ENCODE data around the gene LIMS1.

Gene LIMS1

GRCh38 chr2:108615480-108616090 lies 81.3 kb downstream of the LIMS1 start:
- no peak for DNase-seq (ENCODE audit: low spot score)

- DNase-seq (ENCODE audit: low spot score) = no peak
Measured at GRCh38 chr2:108616318-108616717, 82.0 kb downstream of the LIMS1 start.

GRCh38 chr2:108616751-108617161 lies 82.5 kb downstream of the LIMS1 start:
- no peak for DNase-seq (ENCODE audit: low spot score)

GRCh38 chr2:108617617-108618016 lies 83.3 kb downstream of the LIMS1 start:
- no peak for DNase-seq (ENCODE audit: low spot score)

- DNase-seq (ENCODE audit: low spot score) = no peak
Measured at GRCh38 chr2:108619925-108620620, 85.8 kb downstream of the LIMS1 start.

- DNase-seq (ENCODE audit: low spot score) = no peak
Measured at GRCh38 chr2:108620656-108621055, 86.4 kb downstream of the LIMS1 start.

- DNase-seq (ENCODE audit: low spot score) = peak; percentile 55
Measured at GRCh38 chr2:108621087-108621559, 86.9 kb downstream of the LIMS1 start.

GRCh38 chr2:108621687-108622681 lies 87.7 kb downstream of the LIMS1 start:
- no peak for DNase-seq (ENCODE audit: low spot score)

GRCh38 chr2:108623616-108624015 lies 89.3 kb downstream of the LIMS1 start:
- no peak for DNase-seq (ENCODE audit: low spot score)

- DNase-seq (ENCODE audit: low spot score) = no peak
Measured at GRCh38 chr2:108625186-108625827, 91.0 kb downstream of the LIMS1 start.

GRCh38 chr2:108625828-108626195 lies 91.5 kb downstream of the LIMS1 start:
- DNase-seq (ENCODE audit: low spot score) = no peak

GRCh38 chr2:108626995-108627394 lies 92.7 kb downstream of the LIMS1 start:
- no peak for DNase-seq (ENCODE audit: low spot score)

GRCh38 chr2:108627911-108628567 lies 93.8 kb downstream of the LIMS1 start:
- DNase-seq (ENCODE audit: low spot score) = no peak

GRCh38 chr2:108628936-108629335 lies 94.7 kb downstream of the LIMS1 start:
- DNase-seq (ENCODE audit: low spot score) = no peak

GRCh38 chr2:108629417-108629816 lies 95.1 kb downstream of the LIMS1 start:
- no peak for DNase-seq (ENCODE audit: low spot score)

- DNase-seq (ENCODE audit: low spot score) = no peak
Measured at GRCh38 chr2:108630567-108631405, 96.5 kb downstream of the LIMS1 start.

GRCh38 chr2:108632332-108633160 lies 98.3 kb downstream of the LIMS1 start:
- DNase-seq (ENCODE audit: low spot score) = no peak

- no peak for DNase-seq (ENCODE audit: low spot score)
Measured at GRCh38 chr2:108633409-108633808, 99.1 kb downstream of the LIMS1 start.

- no peak for DNase-seq (ENCODE audit: low spot score)
Measured at GRCh38 chr2:108634011-108634410, 99.7 kb downstream of the LIMS1 start.
